ENCODE results near the gene RGS8. TPM values are rescaled to one million over a fixed set of nuclear protein-coding genes. Genes with fewer than 3 reads are reported as not detected.

The RGS8 gene
- total RNA-seq, 1 experiment from 2014 or later, result not detected

- Histone ChIP-seq H3K4me2 (no peak overlapping the region), H3K27ac (no peak overlapping the region), H3F3A (ENCODE audit: insufficient read depth, low read depth) (no peaks in the 10 kb centered on the region), H4K20me1 (ENCODE audit: insufficient read depth) (no peaks in the 10 kb centered on the region), H3K9me3 (ENCODE audit: insufficient read depth, low read depth) (no peaks in the 10 kb centered on the region), H2AFZ (no peak overlapping the region), H3K4me3 (no peak overlapping the region), H3K4me1 (replicated peaks; ENCODE audit: insufficient read depth) (peaks cover 5% of the 10 kb centered on the region; the same call in 1 of the 2 replicates), H3K9me2 (ENCODE audit: insufficient read depth) (no peaks in the 10 kb centered on the region), H3K27me3 (ENCODE audit: insufficient read depth, low read depth) (no peaks in the 10 kb centered on the region), H3K36me3 (ENCODE audit: low read depth) (no peaks in the 10 kb centered on the region), H3K79me2 (ENCODE audit: low read depth) (no peaks in the 10 kb centered on the region)
- DNase-seq, result no peak
- POLR2A ChIA-PET (ENCODE audit: unreplicated experiment), result interaction anchor here (0.6 kb wide), 2 partner anchors 161 to 935 kb away, joined by 3 to 8 read pairs; no protein-coding TSS in a partner anchor
- CTCF ChIA-PET, result no interaction called here
- no TSS peak for BruUV-seq (replicated peaks)
- no peak for TF ChIP-seq CTCF (conservative IDR thresholded peaks at IDR 0.05)
- no peak for TF ChIP-seq EZH2 (IDR thresholded peaks at IDR 0.05; ENCODE audit: low read depth)
- intact Hi-C loops (cut with micrococcal nuclease; ENCODE audit: unreplicated experiment), result no loop called here
Measured at GRCh38 chr1:182674346-182675246, 9.8 kb downstream of the RGS8 start.

GRCh38 chr1:182672487-182672836, 11.9 kb downstream of the RGS8 start:
- no peak overlapping the region for H3K27ac ChIP-seq
- BruUV-seq (replicated peaks), result no TSS peak
- H3K36me3 ChIP-seq (ENCODE audit: low read depth), result no peaks in the 10 kb centered on the region
- no peak for DNase-seq
- H3K9me2 ChIP-seq (ENCODE audit: insufficient read depth), result no peaks in the 10 kb centered on the region
- no peak overlapping the region for H3K4me2 ChIP-seq
- TF ChIP-seq CTCF (conservative IDR thresholded peaks at IDR 0.05), result no peak
- TF ChIP-seq EZH2 (IDR thresholded peaks at IDR 0.05; ENCODE audit: low read depth), result no peak
- H3K79me2 ChIP-seq (ENCODE audit: low read depth), result no peaks in the 10 kb centered on the region
- ChIA-PET POLR2A (ENCODE audit: unreplicated experiment) (no interaction called here), CTCF (interaction anchor here (0.6 kb wide), 1 partner anchor 92 kb away, joined by 3 read pairs; no protein-coding TSS in a partner anchor)
- H3K27me3 ChIP-seq (ENCODE audit: insufficient read depth, low read depth), result no peaks in the 10 kb centered on the region
- H3K4me3 ChIP-seq, result no peak overlapping the region
- no peaks in the 10 kb centered on the region for H3K4me1 ChIP-seq (replicated peaks; ENCODE audit: insufficient read depth)
- intact Hi-C loops (cut with micrococcal nuclease; ENCODE audit: unreplicated experiment), result no loop called here
- H4K20me1 ChIP-seq (ENCODE audit: insufficient read depth), result no peaks in the 10 kb centered on the region
- no peak overlapping the region for H2AFZ ChIP-seq
- H3F3A ChIP-seq (ENCODE audit: insufficient read depth, low read depth), result no peaks in the 10 kb centered on the region
- no peaks in the 10 kb centered on the region for H3K9me3 ChIP-seq (ENCODE audit: insufficient read depth, low read depth)

- H3K4me3 ChIP-seq, result no peak overlapping the region
- DNase-seq, result no peak
- TF ChIP-seq CTCF (conservative IDR thresholded peaks at IDR 0.05), result no peak
- TF ChIP-seq EZH2 (IDR thresholded peaks at IDR 0.05; ENCODE audit: low read depth), result no peak
- no peaks in the 10 kb centered on the region for H3K36me3 ChIP-seq (ENCODE audit: low read depth)
- no peaks in the 10 kb centered on the region for H3K9me2 ChIP-seq (ENCODE audit: insufficient read depth)
- H3K79me2 ChIP-seq (ENCODE audit: low read depth), result no peaks in the 10 kb centered on the region
- H3K9me3 ChIP-seq (ENCODE audit: insufficient read depth, low read depth), result no peaks in the 10 kb centered on the region
- H4K20me1 ChIP-seq (ENCODE audit: insufficient read depth), result no peaks in the 10 kb centered on the region
- BruUV-seq (replicated peaks), result no TSS peak
- ChIA-PET CTCF (interaction anchor here (0.6 kb wide), 1 partner anchor 92 kb away, joined by 3 read pairs; no protein-coding TSS in a partner anchor), POLR2A (ENCODE audit: unreplicated experiment) (no interaction called here)
- H3K27me3 ChIP-seq (ENCODE audit: insufficient read depth, low read depth), result no peaks in the 10 kb centered on the region
- no peak overlapping the region for H2AFZ ChIP-seq
- no peak overlapping the region for H3K4me2 ChIP-seq
- H3K4me1 ChIP-seq (replicated peaks; ENCODE audit: insufficient read depth), result no peaks in the 10 kb centered on the region
- intact Hi-C loops (cut with micrococcal nuclease; ENCODE audit: unreplicated experiment), result no loop called here
- no peaks in the 10 kb centered on the region for H3F3A ChIP-seq (ENCODE audit: insufficient read depth, low read depth)
- H3K27ac ChIP-seq, result no peak overlapping the region
Measured at GRCh38 chr1:182671750-182672486, 12.5 kb downstream of the RGS8 start.
